ENCODE measurements around the gene ZNF148.

The ZNF148 gene

DNA sequence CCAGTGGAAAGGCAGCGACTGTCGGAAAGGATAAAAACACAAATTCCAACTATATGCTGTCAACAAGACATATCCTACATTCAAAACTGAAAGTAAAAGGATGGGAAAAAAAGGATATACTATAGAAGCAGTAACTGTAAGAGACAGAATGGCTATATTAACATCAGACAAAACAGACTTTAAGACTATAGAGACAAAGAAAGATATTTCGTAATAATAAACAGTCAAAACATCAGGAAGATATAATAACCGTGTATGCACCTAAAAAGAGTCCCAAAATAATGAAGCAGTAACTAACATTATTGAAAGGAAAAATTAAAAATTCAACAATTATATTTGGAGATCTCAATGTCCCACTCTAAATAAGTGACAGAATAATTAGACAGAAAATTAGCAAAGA, 48.2 kb downstream of the ZNF148 start:
- DNase-seq, result no peak

DNA sequence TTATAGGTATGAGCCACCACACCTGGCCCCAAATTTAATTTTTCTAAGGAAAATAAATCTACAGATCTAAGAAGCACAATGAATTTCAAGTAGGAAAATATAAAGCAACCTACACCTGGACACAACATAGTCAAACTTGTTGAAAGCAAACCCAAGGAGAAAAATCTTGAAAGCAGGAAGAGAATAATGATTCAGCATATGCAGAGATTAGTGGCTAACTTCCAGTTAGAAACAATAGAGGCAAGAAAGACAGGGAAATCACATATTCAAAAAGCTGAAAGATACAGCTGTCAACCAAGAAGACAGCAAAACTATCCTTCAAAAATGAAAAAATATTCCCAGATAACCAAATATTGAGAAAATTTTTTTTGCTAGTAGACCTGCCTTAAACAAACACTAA, 49.4 kb downstream of the ZNF148 start:
- no peak for DNase-seq

DNA sequence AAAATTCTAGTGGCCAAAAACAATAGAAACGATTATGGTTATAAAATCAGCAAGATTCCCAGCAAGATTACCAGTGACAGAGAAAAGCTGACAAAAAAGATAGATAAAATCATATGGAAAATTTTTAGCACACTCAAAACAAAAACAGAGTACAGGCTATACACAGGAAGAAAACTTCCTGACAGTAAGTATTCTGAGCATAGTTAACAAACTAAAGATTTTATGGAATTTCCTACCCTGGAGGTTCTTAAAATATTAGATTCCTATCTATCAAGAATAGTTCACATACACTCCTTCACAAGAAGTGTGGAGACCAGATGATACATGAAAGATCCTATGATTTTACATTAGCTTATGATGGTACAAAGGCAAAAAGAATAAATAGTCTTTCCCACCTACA, 50.8 kb downstream of the ZNF148 start:
- DNase-seq, result no peak

DNA sequence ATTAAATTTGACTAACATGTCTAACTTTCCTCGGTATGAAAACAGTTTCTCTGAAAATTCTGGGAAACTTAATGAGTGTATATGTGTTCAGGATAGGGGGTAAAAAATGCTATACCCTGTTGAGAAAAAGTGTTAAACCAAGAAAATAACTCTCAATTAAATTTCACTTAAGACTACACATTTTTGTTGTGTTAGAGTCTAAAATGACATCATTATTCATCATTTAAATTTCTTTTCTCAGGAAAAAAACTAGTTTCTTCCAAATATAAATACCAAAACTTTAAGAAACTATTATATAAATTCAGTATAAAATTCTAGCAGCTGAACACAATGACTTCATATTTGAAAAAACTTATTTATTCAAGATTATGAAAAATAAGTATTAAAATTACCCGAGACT, 52.2 kb downstream of the ZNF148 start:
- no peak for DNase-seq

DNA sequence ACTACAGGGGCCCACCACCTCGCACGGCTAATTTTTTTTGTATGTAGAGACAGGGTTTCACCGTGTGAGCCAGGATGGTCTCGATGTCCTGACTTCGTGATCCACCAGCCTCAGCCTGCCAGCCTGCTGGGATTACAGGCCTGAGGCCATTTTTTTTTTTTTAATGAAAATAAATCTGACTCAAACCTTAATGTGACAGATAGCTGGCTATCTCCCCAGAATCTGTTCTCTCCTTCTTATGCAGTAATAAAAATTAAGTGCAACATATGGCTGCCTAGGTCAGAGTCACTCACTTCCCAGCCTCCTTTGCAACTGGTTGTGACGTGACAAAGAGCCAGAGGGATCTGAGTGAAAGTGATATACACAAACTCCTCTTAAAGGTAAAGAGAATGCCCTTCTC, 53.0 kb downstream of the ZNF148 start:
- no peak for DNase-seq

DNA sequence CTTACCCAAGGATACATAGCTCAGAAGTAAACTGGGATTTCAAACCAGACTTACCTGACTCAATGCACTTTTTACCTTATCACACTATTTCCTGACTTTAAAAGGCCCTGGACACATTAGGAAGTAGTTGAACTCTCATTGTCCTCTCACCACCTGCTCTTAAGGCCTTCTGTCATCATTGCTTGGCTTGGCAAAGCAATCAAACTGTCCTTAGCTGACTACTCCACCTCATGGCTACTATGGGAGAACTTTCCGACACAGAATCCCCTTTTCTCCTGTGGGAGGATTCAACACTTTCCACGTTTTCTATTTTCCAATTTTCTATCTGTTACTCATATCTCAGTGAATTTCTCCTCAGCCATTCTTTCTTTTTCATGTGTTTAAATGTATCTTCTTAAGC, 55.4 kb downstream of the ZNF148 start:
- DNase-seq, result no peak

DNA sequence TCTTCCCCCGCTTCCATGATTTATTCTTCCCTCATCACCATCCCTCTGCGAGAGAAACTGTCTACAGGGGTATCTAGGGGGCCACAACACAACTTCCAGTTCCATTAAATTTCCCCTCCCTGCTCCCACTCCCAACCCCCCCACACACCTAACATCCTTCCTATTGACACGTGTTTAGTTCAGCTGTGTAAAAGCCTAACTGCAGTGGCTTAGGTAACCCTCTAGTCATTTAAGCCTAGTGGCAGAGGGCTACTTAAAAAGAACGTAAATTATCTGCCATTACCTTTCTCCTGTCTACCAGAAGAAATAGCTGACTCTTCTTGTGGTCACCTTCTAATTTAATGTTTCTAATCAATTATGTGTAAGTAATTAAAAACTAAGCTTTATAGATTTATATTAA, 56.3 kb downstream of the ZNF148 start:
- no peak for DNase-seq

DNA sequence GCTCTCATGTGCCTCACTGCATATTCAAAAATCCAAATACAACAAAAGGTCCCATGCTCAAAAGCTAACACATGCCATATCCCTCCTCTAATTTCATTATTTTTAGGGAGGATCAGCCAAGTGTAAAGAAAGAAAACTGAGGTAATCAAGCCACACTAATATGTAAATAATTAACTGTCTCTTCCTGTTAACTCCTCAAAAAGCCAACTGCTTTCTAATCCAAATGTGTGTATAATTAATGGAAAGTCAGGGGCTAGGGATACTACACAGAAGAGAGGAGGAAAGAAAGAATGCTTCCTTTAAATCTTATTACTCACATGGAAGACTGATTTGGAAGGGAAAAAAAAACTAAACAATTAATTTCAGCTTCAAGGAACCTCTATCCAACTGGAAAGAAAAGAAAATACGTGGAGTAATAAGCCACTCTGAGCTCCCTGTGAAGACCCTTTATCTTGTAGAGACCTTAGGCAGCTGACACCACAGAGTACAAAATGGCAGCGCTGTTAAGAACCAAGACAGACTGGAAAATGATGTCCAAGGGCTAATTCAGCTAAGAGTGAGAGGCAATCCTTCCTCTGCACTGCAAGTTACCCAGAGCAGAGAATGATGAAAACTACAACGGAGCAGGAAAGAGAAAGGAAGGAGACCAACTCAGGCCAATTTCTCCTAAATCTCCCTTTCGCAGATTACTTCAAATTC, 56.8 kb downstream of the ZNF148 start:
- DNase-seq, result no peak

DNA sequence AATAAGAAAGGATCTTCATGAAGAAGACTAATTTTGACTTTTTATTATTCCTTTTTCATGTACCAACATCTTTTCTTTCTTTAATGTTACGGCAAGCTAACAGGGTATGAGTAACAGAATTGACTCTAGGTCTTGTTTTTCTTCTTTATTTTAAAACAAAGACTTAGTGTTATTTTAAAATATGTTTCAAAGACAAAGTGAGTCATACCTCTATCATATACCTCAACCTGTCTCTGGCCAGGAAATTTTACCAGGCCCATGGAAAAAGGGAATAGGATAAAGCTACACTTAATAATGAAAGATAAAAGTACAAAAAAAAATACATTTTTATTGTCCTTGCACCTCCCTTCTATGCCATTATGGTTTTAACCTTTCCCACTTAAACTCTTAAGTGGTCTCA, 57.4 kb downstream of the ZNF148 start:
- DNase-seq, result no peak

DNA sequence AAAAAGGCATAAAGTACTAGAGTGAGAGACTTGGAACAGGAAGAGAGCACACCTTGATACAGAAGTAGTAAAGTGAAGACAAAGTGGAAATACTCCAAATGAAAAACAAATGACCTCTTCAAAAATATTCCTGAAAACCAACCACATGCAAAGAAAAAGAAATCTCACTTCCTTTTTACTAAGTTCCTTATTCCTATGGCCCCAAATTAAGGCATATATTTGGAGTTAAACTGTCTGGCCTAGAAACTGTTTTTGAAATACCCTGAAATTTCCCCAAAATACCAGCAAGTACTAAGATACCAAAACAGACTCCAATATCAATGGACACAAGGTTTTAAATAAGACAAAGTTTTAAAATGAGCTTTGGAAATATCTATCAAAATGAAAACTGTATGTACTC, 58.2 kb downstream of the ZNF148 start:
- DNase-seq, result no peak

DNA sequence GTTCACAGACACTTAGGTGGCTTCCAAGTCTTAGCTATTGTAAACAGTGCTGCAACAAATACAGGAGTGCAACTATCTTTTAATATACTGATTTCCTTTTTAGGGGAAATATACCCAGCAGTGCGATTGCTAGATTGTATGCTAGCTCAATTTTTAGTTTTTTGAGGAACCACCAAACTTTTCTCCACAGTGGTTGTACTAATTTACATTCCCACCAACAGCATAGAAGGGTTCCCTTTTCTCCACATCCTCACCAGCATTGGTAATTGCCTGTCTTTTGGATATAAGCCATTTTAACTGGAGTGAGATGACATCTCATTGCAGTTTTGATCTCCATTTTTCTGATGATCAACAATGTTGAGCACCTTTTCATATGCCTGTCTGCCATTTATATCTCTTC, 58.9 kb downstream of the ZNF148 start:
- no peak for DNase-seq

DNA sequence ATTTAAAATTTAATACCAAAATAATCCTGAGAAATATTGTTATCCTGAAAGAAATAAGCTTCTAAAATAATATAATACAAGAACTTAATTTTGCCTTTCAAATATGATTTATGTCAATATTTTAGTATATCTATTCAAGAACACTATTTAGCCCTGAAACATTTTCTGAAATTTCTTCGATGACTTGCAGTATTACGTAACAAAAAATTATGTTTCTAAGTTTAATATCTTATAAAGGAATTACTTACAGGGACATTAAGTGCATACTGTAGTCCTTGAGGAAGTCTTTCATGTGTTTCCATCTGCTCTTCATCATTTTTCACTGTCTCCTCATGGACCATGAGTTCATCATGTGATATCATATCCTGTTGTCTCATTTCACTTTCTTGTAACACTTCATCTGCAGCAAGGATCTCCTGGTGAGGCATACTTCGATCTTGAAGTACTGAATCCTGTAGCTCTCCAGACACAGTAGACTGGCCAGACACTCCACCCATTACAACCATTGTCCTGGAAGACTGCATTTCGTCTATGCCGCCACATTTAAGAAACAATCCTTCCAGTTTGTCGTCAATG, 62.0 kb downstream of the ZNF148 start:
- DNase-seq, result no peak

DNA sequence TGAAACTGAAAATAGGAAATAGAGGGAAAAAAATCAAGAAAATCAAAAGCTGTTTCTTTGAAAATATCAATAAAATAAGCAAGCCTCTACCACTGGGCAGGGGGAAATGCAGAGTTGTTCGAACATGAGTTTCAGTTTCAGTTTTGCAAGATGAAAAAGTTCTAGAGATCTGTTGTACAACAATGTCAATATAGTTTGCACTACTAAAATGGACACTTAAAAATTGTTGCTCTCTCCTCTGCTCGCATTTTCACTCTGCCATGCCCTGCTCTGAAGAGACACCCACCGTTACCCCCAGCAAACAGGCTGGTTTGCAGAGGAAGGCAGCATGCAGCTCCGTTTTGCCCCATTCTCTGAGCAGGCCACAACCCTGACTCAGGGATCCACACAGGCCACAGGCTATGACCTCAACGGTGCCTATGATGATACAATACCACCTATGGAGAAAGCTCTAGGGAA, 64.5 kb downstream of the ZNF148 start:
- DNase-seq, result peak; percentile 40

DNA sequence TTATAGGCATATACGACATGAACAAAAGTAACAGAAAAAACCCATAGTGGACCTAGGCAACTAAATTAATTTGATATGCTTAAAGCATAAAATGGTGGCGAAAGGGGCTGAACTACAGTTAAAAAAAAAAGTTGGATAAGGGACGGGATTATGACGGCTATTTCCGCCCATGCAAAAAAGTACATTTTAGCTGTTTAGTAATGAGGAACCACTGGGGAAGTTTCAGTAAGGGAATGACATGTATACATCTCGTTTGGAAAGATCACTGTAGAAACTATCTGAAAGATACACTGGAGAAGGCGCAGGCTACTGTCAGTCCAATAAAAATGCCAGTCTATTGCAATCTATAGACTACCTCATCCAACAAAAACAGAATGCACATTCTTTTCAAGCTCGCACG, 65.6 kb downstream of the ZNF148 start:
- no peak for DNase-seq

DNA sequence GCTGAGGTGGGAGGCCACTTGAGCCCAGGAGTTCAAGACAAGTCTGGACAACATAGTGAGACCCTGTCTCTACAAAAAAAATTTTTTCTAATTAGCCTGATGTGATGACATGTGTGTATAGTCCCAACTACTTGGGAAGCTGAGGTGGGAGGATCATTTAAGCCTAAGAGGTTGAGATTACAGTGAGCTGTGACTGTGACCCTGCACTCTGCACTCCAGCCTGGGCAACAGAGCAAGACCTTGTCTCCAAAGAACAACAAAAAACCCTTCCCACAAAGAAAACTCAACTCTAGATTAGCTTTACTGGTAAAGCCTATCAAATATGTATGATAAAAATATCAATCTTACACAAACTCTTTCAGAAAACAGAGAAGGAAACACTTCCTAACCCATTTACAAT, 68.5 kb downstream of the ZNF148 start:
- no peak for DNase-seq

DNA sequence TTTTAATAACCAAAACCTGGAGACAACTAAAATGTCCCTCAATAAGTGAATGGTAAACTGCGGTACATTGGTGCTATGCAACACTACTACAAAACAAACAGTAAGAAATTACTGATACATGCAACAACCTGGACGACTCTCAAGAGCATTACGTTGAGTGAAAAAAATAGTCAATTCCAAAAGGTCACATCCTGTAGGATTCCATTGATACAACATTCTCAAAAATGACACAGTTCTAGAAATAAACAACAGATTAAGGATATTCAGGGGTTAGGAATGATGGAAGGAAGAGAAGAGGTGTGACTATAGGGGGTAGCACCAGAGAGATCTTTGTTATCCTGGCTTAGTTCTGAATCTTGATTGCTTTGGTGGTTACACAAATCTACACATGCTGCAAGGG, 72.2 kb downstream of the ZNF148 start:
- DNase-seq, result no peak

DNA sequence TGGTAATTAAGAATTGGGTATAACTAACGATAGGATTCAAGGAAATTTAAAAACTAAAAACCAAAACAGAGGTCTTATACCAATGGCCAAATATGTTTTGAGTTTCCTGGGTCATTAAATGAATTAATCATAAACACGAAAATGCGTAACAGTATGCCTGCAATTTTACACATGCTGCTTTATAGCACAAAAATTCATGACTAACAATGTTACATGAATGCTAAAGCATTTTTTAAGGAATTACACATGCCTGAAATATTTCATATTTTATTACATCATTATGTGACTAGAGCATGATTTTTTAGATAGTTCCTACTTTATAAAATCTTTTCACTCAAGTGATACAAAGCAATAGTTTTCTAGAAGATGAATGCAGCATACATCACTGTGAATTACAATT, 74.7 kb downstream of the ZNF148 start:
- no peak for DNase-seq

DNA sequence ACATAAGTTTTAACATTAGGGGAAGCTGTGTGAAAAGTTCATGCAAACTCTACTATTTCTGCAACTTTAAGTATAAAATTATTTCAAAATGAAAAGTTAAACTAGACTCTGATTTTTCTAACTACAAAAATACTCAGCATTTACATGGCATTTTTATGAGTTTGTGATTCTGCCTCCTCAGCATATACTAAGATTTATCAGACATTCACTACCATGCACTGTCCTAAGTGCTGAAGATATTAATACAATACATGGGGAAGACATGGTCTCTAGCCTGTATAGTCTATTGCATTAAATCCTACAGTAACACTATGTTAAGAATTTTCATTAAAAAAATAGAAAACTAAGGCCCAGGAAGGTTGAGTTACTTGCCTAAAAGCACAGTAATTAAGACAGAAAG, 80.7 kb downstream of the ZNF148 start:
- DNase-seq, result no peak

DNA sequence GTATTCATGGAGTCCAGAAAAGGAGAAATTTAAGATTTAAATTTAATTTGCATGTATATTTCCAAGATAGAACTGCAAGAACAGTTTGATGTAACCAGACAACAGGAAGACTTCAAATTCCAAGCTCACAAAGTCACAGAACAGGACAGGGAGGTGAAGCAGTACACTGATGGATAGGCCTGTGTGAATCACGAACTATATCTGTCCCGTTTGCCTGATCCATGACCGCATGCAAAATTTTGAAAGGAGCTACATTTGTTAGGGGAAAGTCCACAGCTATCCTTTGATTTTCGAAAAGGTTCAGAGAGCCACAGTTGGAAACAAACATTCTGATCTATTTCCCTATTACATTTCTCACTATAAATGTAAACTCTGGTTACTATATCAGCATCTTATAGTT, 83.1 kb downstream of the ZNF148 start:
- no peak for DNase-seq

DNA sequence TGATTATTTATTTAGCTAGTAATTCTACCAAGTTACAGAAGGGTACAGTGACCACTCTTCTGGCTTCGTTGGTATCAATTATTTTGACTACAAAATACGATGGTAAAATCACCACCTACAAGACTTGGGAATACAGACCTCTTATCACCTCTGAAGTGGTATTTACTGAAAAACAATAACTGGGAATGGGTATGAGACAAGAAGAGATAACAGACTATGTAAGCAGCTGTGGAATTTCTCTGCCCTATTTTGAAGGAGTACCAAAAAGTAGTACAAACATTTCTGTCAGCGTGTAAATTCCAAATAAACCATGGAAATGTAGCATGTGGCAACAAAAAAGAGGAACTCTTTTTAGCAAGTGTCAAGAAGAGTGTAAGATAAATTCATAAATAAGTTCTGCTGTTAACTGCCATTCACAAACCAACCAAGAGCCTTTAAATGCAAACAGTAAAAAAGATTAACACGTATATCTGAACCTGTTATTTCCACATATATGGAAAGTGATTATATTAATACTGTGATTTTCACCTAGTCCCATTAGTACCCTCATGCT, 85.6 kb downstream of the ZNF148 start:
- DNase-seq, result no peak

DNA sequence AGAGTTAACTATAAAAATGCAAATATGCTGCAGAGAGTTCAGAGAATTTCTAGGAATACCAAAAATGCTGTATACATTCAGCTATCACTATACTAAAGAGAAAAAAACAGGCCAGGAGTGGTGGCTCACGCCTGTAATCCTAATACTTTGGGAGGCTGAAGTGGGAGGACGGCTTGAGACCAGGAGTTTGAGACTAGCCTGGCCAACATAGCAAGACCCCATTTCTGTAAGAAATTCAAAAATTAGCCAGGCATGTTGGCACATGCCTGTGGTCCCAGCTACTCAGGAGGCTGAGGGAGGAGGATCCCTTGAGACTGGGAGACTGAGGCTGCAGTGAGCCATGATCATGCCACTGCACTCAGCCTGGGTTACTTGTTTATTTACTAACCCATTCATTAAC, 87.9 kb downstream of the ZNF148 start:
- no peak for DNase-seq

DNA sequence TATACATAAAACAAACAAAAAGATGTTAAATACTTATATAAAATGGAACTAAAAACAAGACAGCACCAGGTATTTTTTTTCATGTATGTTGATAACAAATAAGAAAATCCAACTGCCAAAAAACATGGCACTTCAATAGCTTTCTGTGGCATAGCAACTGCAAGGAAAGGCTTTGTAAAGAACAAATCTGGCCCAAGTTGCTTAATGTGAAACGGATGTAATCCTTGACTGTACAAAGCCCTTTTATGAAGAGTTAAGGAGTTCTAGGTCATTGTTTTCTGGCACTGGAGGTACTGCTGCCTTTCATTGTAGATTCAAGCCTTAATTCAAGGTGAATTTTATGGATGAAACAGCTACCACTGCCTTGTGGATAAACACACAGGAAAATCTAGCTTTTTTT, 93.7 kb downstream of the ZNF148 start:
- DNase-seq, result no peak

DNA sequence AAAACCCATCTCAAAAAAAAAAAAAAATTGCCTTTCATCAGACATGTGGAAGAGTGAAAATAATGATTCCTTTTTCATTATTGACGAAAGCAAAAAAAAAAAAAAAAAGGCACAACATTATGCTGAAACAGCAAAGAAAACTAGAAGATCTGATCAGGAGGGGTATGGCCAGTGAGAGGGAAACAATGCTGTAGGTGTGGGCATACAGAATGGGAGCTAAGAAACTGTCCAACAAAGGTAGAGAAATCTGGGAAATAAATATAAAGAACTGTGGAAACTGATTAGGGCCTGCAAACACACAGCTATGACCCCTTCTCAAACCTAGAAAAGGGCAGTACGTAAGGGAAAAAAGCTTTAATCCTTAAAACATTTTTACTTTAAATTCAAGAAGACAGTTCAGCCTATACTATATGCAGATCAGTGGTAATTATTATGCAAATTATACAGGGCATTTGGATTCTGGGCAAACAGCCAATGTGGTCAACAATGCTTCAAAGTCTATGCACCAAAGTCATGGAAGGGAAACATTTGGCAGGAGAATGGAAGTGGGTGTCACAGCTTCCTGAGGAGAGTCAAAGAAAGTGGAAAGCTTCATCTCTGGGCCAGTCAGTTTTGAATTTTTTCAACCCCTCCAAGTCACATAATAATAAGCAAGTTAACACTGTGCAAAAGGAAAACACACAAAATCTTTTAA, 94.3 kb downstream of the ZNF148 start:
- no peak for DNase-seq

DNA sequence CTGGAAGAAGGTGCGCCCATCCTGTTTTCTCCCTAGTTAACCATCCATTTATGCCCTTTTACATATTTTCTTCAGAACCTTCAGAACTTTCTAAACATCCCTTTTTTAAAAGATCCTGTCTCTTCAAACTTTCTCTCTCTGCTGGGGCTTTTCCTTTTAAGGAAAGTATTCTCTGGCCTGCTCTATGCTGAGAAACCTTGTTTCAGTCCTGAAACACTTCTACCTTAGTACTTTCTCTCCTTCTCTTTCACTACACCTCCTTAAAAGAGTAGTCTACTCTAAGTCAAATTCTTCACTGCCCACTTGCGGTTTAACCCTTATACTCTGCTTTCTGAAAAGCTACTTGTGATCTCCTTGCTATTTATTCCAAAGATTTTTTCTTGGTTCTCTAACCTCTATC, 97.0 kb downstream of the ZNF148 start:
- no peak for DNase-seq

Measured in activated gamma-delta T cell treated with Interleukin-2 at 50 U/mL for 16 hours (primary cell).